GM18517 (cell line): ENCODE data around the gene PIK3CB.
"Not testable (repeated sequence)": the region's sequence is repeated elsewhere in the genome, so short reads cannot be mapped to it uniquely, and the experiment has no call there.

Experiments used
- ATAC-seq: cut with Tn5 transposase; IDR thresholded peaks from one replicate; pipeline ENCODE4 v1.9.1; 2021; ENCODE audit warnings: mild to moderate bottlenecking, moderate library complexity; ENCODE audit not compliant: unreplicated experiment

The PIK3CB gene

GRCh38 chr3:138768125-138768524, 66.6 kb downstream of the PIK3CB start:
- no peak for ATAC-seq

- no peak for ATAC-seq
Measured at GRCh38 chr3:138767498-138768104, 67.1 kb downstream of the PIK3CB start.

- ATAC-seq = no peak
Measured at GRCh38 chr3:138761002-138761401, 73.7 kb downstream of the PIK3CB start.

GRCh38 chr3:138748190-138748589, 86.5 kb downstream of the PIK3CB start:
- ATAC-seq = no peak

- no peak for ATAC-seq
Measured at GRCh38 chr3:138747225-138747624, 87.5 kb downstream of the PIK3CB start.

- no peak for ATAC-seq
Measured at GRCh38 chr3:138740072-138740471, 94.7 kb downstream of the PIK3CB start.

- no peak for ATAC-seq
Measured at GRCh38 chr3:138732456-138732855, 102.3 kb downstream of the PIK3CB start.

- no peak for ATAC-seq
Measured at GRCh38 chr3:138726946-138727730, 107.6 kb downstream of the PIK3CB start.

- ATAC-seq = not testable (repeated sequence)
Measured at GRCh38 chr3:138726042-138726441, 108.7 kb downstream of the PIK3CB start.

- no peak for ATAC-seq
Measured at GRCh38 chr3:138725116-138725515, 109.6 kb downstream of the PIK3CB start.

- no peak for ATAC-seq
Measured at GRCh38 chr3:138724443-138724842, 110.3 kb downstream of the PIK3CB start.

- no peak for ATAC-seq
Measured at GRCh38 chr3:138718849-138719248, 115.9 kb downstream of the PIK3CB start.

- peak; percentile 82 for ATAC-seq
Measured at GRCh38 chr3:138717348-138717747, 117.4 kb downstream of the PIK3CB start.

GRCh38 chr3:138712086-138712485, 122.6 kb downstream of the PIK3CB start:
- no peak for ATAC-seq

- ATAC-seq = no peak
Measured at GRCh38 chr3:138705675-138706074, 129.1 kb downstream of the PIK3CB start.

GRCh38 chr3:138696666-138697370, 137.9 kb downstream of the PIK3CB start:
- ATAC-seq = no peak

GRCh38 chr3:138694287-138695007, 140.3 kb downstream of the PIK3CB start:
- ATAC-seq = no peak

GRCh38 chr3:138692152-138692551, 142.6 kb downstream of the PIK3CB start:
- no peak for ATAC-seq

- ATAC-seq = no peak
Measured at GRCh38 chr3:138691351-138691750, 143.4 kb downstream of the PIK3CB start.

GRCh38 chr3:138690036-138690435, 144.7 kb downstream of the PIK3CB start:
- ATAC-seq = no peak

GRCh38 chr3:138688871-138689299, 145.8 kb downstream of the PIK3CB start:
- ATAC-seq = no peak
